GM06990 (cell line): ENCODE results near the gene FAM186B.
A peak's percentile ranks its signal among the peaks of the same experiment; 100 is the strongest.

ENCODE experiments used
- DNase-seq: peaks from one replicate; pipeline ENCODE4 v3.0.0-alpha.2; 2011; ENCODE audit not compliant: insufficient read length; ENCODE audit errors: extremely low read depth
- H3K27me3 ChIP-seq: replicated peaks from 2 replicates; pipeline ENCODE4 v1.6.0; 2011; ENCODE audit warnings: low read length; ENCODE audit not compliant: control insufficient read depth, insufficient read depth
- H3K36me3 ChIP-seq: 2 replicates; pipeline ENCODE4 v1.5.1; 2011; ENCODE audit warnings: low read length; ENCODE audit not compliant: control insufficient read depth, insufficient read depth
- H3K4me3 ChIP-seq: replicated peaks from 2 replicates; pipeline ENCODE4 v1.5.1; 2011; ENCODE audit warnings: low read depth, mild to moderate bottlenecking, control low read depth, low read length
- CTCF ChIP-seq: IDR thresholded peaks from 2 replicates; pipeline ENCODE4 v1.5.1; 2011; ENCODE audit warnings: low read length, control low read depth, mild to moderate bottlenecking, inconsistent platforms; ENCODE audit not compliant: insufficient read depth, poor library complexity, severe bottlenecking

Gene FAM186B

GRCh38 chr12:49621651-49622500 is 16.4 kb upstream of the FAM186B start:
- DNase-seq: peak; percentile 61
- Histone ChIP-seq H3K4me3 (peak overlapping the region; percentile 67), H3K36me3 (no peaks in the 10 kb centered on the region), H3K27me3 (no peaks in the 10 kb centered on the region)
- TF ChIP-seq CTCF: no peak

GRCh38 chr12:49619286-49619685 is 13.8 kb upstream of the FAM186B start:
- no peak for DNase-seq
- H3K36me3 ChIP-seq: no peaks in the 10 kb centered on the region
- no peak overlapping the region for H3K4me3 ChIP-seq
- TF ChIP-seq CTCF: no peak
- no peaks in the 10 kb centered on the region for H3K27me3 ChIP-seq

- DNase-seq: no peak
- TF ChIP-seq CTCF: no peak
- H3K27me3 ChIP-seq: no peaks in the 10 kb centered on the region
- H3K4me3 ChIP-seq: no peak overlapping the region
- H3K36me3 ChIP-seq: no peaks in the 10 kb centered on the region
Observed at GRCh38 chr12:49618576-49618975, 13.1 kb upstream of the FAM186B start.

GRCh38 chr12:49616533-49617219 is 11.2 kb upstream of the FAM186B start:
- no peak for DNase-seq
- TF ChIP-seq CTCF: no peak
- H3K36me3 ChIP-seq: no peaks in the 10 kb centered on the region
- H3K4me3 ChIP-seq: no peak overlapping the region
- no peaks in the 10 kb centered on the region for H3K27me3 ChIP-seq

- TF ChIP-seq CTCF: no peak
- Histone ChIP-seq H3K27me3 (no peaks in the 10 kb centered on the region), H3K36me3 (no peaks in the 10 kb centered on the region), H3K4me3 (no peak overlapping the region)
- DNase-seq: no peak
Observed at GRCh38 chr12:49615725-49616124, 10.3 kb upstream of the FAM186B start.
